GM21723 (cell line): ENCODE data around the gene PF4V1.

Experiments
- ATAC-seq: cut with Tn5 transposase; IDR thresholded peaks from one replicate; pipeline ENCODE4 v1.9.1; 2021; ENCODE audit warnings: mild to moderate bottlenecking, moderate library complexity; ENCODE audit not compliant: unreplicated experiment

PF4V1 gene

GRCh38 chr4:73844806-73845205, 8.3 kb upstream of the PF4V1 start:
- ATAC-seq: no peak

- no peak for ATAC-seq
Measured at GRCh38 chr4:73847526-73848182, 5.4 kb upstream of the PF4V1 start.

GRCh38 chr4:73848183-73848777, 4.8 kb upstream of the PF4V1 start:
- ATAC-seq: no peak

GRCh38 chr4:73850261-73850970, 2.7 kb upstream of the PF4V1 start:
- no peak for ATAC-seq

GRCh38 chr4:73851293-73851692, 1.8 kb upstream of the PF4V1 start:
- ATAC-seq: no peak

GRCh38 chr4:73852771-73853170, 325 bp upstream of the PF4V1 start:
- no peak for ATAC-seq

GRCh38 chr4:73853718-73854473, 800 bp downstream of the PF4V1 start:
- ATAC-seq: no peak

- ATAC-seq: no peak
Measured at GRCh38 chr4:73855406-73855805, 2.3 kb downstream of the PF4V1 start.

- ATAC-seq: no peak
Measured at GRCh38 chr4:73856518-73856917, 3.4 kb downstream of the PF4V1 start.

GRCh38 chr4:73859614-73860088, 6.6 kb downstream of the PF4V1 start:
- no peak for ATAC-seq

GRCh38 chr4:73860181-73860580, 7.1 kb downstream of the PF4V1 start:
- no peak for ATAC-seq

- ATAC-seq: no peak
Measured at GRCh38 chr4:73860917-73861316, 7.8 kb downstream of the PF4V1 start.

- no peak for ATAC-seq
Measured at GRCh38 chr4:73862322-73862721, 9.2 kb downstream of the PF4V1 start.

- no peak for ATAC-seq
Measured at GRCh38 chr4:73864365-73864764, 11.3 kb downstream of the PF4V1 start.

- ATAC-seq: no peak
Measured at GRCh38 chr4:73864961-73865360, 11.9 kb downstream of the PF4V1 start.

- ATAC-seq: no peak
Measured at GRCh38 chr4:73865431-73866096, 12.5 kb downstream of the PF4V1 start.

GRCh38 chr4:73866246-73866645, 13.2 kb downstream of the PF4V1 start:
- ATAC-seq: no peak

- no peak for ATAC-seq
Measured at GRCh38 chr4:73867783-73868182, 14.7 kb downstream of the PF4V1 start.

- ATAC-seq: no peak
Measured at GRCh38 chr4:73868206-73869129, 15.4 kb downstream of the PF4V1 start.
